H7 (cell line): ENCODE data around the gene EPB42. TPM values are rescaled to one million over a fixed set of nuclear protein-coding genes. Genes with fewer than 3 reads are reported as not detected.
"Not testable (repeated sequence)": the region's sequence is repeated elsewhere in the genome, so short reads cannot be mapped to it uniquely, and the experiment has no call there.

Experiments used
- DNase-seq: peaks from one replicate; pipeline ENCODE4 v3.0.0; 2012
- H3K27me3 ChIP-seq: 2 replicates; pipeline ENCODE4 v1.6.0; 2011; ENCODE audit warnings: mild to moderate bottlenecking, low read length; ENCODE audit not compliant: control insufficient read depth, insufficient read depth
- H3K36me3 ChIP-seq: replicated peaks from 2 replicates; pipeline ENCODE4 v1.5.1; 2011; ENCODE audit warnings: low read length; ENCODE audit not compliant: control insufficient read depth, insufficient read depth
- H3K4me3 ChIP-seq: 2 replicates; pipeline ENCODE4 v1.5.1; 2011; ENCODE audit warnings: low read depth, mild to moderate bottlenecking, control low read depth, low read length, moderate library complexity; ENCODE audit not compliant: insufficient read depth
- total RNA-seq: library from RNA; depleted of rRNA; stranded (reverse); fragments of >200 nt; shearing (Covaris generic); gene quantifications from 2 replicates; pipeline ENCODE4 v1.2.3, GENCODE V29; 2014

EPB42 gene
- total RNA-seq, 1 experiment from 2014 or later, result not detected

- H3K27me3 ChIP-seq, result no peaks in the 10 kb centered on the region
- no peak for DNase-seq
- H3K36me3 ChIP-seq, result no peaks in the 10 kb centered on the region
- no peak overlapping the region for H3K4me3 ChIP-seq
Observed at GRCh38 chr15:43229977-43230376, 9.2 kb upstream of the EPB42 start.

- no peak overlapping the region for H3K4me3 ChIP-seq
- H3K36me3 ChIP-seq, result no peaks in the 10 kb centered on the region
- no peaks in the 10 kb centered on the region for H3K27me3 ChIP-seq
- DNase-seq, result no peak
Observed at GRCh38 chr15:43226436-43227305, 5.9 kb upstream of the EPB42 start.

- not testable (repeated sequence) for H3K36me3 ChIP-seq, H3K4me3 ChIP-seq, DNase-seq, H3K27me3 ChIP-seq
Observed at GRCh38 chr15:43225950-43226255, 5.1 kb upstream of the EPB42 start.

- Histone ChIP-seq H3K36me3 (no peaks in the 10 kb centered on the region), H3K4me3 (no peak overlapping the region), H3K27me3 (no peaks in the 10 kb centered on the region)
- DNase-seq, result peak; percentile 82
Observed at GRCh38 chr15:43225201-43225949, 4.6 kb upstream of the EPB42 start.

GRCh38 chr15:43221422-43221821 lies 604 bp upstream of the EPB42 start:
- Histone ChIP-seq H3K36me3 (no peaks in the 10 kb centered on the region), H3K4me3 (no peak overlapping the region), H3K27me3 (no peaks in the 10 kb centered on the region)
- DNase-seq, result no peak

GRCh38 chr15:43219929-43220928 lies 589 bp downstream of the EPB42 start:
- DNase-seq, result peak; percentile 12
- no peak overlapping the region for H3K4me3 ChIP-seq
- H3K36me3 ChIP-seq, result no peaks in the 10 kb centered on the region
- no peaks in the 10 kb centered on the region for H3K27me3 ChIP-seq

- Histone ChIP-seq H3K4me3 (no peak overlapping the region), H3K36me3 (no peaks in the 10 kb centered on the region), H3K27me3 (no peaks in the 10 kb centered on the region)
- peak; percentile 89 for DNase-seq
Observed at GRCh38 chr15:43218908-43219706, 1.7 kb downstream of the EPB42 start.

GRCh38 chr15:43215961-43216360 lies 4.9 kb downstream of the EPB42 start:
- H3K36me3 ChIP-seq, result no peaks in the 10 kb centered on the region
- DNase-seq, result no peak

GRCh38 chr15:43214592-43215295 lies 6.1 kb downstream of the EPB42 start:
- DNase-seq, result peak; percentile 29
- H3K4me3 ChIP-seq, result no peak overlapping the region
- no peaks in the 10 kb centered on the region for H3K27me3 ChIP-seq
- H3K36me3 ChIP-seq, result no peaks in the 10 kb centered on the region

More at GRCh38 chr15:43215961-43216360, 4.9 kb downstream of the EPB42 start:
- Histone ChIP-seq H3K4me3 (no peak overlapping the region), H3K27me3 (no peaks in the 10 kb centered on the region)

GRCh38 chr15:43214169-43214568 lies 6.6 kb downstream of the EPB42 start:
- no peak overlapping the region for H3K4me3 ChIP-seq
- no peaks in the 10 kb centered on the region for H3K36me3 ChIP-seq
- DNase-seq, result peak; percentile 42
- H3K27me3 ChIP-seq, result no peaks in the 10 kb centered on the region

- H3K4me3 ChIP-seq, result no peak overlapping the region
- no peak for DNase-seq
- H3K27me3 ChIP-seq, result no peaks in the 10 kb centered on the region
- H3K36me3 ChIP-seq, result no peaks in the 10 kb centered on the region
Observed at GRCh38 chr15:43213466-43213865, 7.4 kb downstream of the EPB42 start.

GRCh38 chr15:43212951-43213350 lies 7.9 kb downstream of the EPB42 start:
- Histone ChIP-seq H3K4me3 (no peak overlapping the region), H3K36me3 (no peaks in the 10 kb centered on the region), H3K27me3 (no peaks in the 10 kb centered on the region)
- no peak for DNase-seq

- Histone ChIP-seq H3K27me3 (no peaks in the 10 kb centered on the region), H3K36me3 (no peaks in the 10 kb centered on the region), H3K4me3 (no peak overlapping the region)
- no peak for DNase-seq
Observed at GRCh38 chr15:43212299-43212698, 8.5 kb downstream of the EPB42 start.
